Inferior parietal cortex (tissue), 1 donor: ENCODE results near the gene CDHR1.
"Not testable (repeated sequence)": the region's sequence is repeated elsewhere in the genome, so short reads cannot be mapped to it uniquely, and the experiment has no call there.

Experiments used
- DNase-seq: peaks from one replicate; pipeline ENCODE4 v3.0.0-alpha.2; 2016; ENCODE audit errors: extremely low spot score

Gene CDHR1

DNA sequence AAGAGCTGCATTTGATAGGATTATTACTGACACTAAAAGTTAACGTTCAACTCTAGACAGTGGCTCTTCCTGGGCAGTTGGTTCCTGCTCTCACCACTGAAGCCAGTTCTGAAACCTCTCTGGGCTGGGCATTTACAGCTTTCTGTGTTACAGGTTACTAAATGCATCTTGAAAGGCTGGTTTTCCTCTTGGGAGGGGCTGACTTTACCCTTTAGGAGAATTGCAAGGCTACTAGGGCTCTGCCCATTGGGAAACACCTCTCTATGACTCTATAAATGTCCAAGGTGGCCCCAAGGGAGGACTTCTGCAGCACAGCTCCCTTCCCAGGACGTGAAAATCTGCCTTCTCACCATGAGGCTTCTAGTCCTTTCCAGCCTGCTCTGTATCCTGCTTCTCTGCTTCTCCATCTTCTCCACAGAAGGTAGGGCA lies 20.8 kb upstream of the CDHR1 start, which contains the start of gene GPR15LG:
TSS of gene GPR15LG (plus strand) at position 301 of the 429 bp plus-strand sequence. CDS start at position 352, 51 bp downstream.
- DNase-seq = no peak

DNA sequence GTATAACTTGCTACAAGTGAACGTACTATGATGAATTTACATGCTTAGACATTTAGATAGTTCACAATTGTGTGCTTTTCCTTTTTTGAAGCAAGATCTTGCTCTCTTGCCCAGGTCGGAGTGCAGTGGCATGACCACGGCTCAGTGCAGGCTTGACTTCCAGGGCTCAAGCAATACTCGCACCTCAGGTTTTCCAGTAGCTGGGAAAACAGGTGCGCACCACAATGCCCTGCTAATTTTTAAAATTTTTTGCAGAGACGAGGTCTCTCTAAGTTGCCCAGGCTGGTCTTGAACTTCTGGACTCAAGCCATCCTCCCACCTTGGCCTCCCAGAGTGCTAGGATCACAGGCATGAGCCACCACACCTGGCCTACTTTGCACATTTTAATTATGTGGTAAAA lies 18.9 kb upstream of the CDHR1 start:
- DNase-seq = no peak

- DNase-seq = no peak
Measured at GRCh38 chr10:84176351-84176750, 18.0 kb upstream of the CDHR1 start.

- no peak for DNase-seq
Measured at GRCh38 chr10:84176836-84177474, 17.4 kb upstream of the CDHR1 start.

DNA sequence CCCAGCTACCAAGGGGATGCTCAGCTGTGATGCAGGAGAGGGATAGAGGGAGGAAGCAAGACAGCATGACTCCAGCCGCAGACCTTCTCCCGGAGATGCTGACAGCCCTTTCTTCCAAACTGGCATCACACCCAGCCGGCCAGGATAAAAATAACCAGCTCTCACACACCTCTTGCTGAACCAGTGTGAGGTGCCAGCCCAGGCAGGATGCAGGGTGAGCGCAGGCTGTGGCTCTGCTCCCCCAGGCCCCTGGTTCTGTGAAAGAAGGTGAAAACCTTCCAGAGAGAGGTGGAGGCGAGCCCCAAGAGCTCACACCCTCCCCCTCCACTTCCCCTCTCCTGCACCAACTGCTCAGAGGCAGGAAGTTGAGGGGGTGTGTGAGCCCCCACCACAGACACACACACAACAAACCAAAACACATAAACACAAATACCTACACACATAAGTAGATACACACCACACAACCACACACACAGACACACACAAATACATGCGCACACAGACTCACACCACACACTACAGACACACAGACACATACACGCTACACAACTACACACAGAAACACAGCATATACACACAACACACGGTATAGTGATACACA lies 16.7 kb upstream of the CDHR1 start:
- no peak for DNase-seq

- DNase-seq = no peak
Measured at GRCh38 chr10:84178160-84178609, 16.2 kb upstream of the CDHR1 start.

DNA sequence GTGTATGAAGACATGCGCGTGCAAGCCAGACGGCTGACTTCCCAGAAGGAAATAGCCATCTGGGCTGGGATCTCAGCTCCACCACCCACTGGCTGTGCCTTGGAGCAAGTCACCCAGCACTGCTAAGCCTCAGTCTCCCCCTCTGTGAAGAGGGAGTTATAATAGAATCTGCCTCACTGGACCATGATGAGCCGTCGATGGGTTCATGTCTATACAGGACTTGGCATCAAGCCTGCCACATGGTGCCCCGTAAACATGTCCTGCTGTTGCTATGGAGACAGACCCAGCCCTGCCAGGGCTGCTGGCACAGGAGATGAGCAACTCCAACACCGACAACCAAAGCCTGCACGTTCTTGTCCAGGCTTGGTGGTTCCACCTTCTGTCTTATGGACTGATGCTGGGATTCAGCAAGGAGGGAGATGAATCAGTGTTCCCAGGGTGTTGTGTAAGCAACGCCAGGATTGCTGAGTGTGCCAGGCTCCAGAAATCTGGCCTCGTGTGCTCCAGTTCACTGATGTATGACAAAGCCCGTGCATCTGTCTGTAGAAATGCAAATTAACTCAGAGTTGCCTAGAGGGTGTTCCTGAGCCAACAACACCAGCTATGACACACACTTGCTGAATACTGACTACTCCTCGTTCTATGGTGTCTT lies 15.2 kb upstream of the CDHR1 start:
- peak; percentile 59 for DNase-seq

- not testable (repeated sequence) for DNase-seq
Measured at GRCh38 chr10:84180386-84180785, 14.0 kb upstream of the CDHR1 start.

DNA sequence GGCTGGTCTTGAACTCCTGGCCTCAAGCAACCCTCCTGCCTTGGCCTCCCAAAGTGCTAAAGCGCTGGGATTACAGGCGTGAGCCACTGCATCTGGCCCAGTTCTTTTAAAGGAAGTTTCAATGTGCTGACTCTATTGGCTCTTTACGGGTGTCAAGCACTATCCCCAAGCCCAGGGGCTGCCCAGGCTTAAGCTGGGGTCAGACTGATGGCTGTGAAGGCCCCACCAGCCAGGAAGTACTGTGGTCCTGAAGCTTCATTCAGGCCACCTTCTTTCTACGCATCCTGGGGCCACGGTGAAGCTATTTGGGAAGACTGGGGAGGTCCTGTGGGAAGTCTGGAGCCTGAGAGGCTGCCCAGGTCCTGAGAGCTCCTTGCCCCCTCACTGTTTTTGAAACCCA lies 12.7 kb upstream of the CDHR1 start:
- DNase-seq = no peak

GRCh38 chr10:84184517-84184916 lies 9.8 kb upstream of the CDHR1 start:
- DNase-seq = no peak

- no peak for DNase-seq
Measured at GRCh38 chr10:84185526-84186175, 8.7 kb upstream of the CDHR1 start.

DNA sequence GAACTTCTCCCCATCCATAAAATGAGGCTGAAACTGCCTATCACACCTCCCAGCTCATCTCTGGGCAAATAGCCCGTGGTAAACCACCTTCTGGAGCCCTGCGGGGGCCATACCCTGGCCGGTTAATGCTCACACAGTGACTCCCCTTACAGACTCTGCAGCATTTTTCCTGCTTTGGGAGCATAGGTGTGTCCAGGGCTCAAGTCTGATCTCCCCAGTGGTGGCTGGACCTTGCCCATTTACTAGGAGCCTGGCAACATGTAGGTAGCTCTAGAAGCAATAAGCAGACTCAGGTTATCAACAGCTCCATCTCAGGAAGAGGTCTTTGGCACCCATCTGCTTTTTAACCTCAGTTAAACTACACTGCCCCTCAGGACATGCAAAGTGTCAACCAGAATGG lies 5.5 kb upstream of the CDHR1 start:
- DNase-seq = no peak

- DNase-seq = no peak
Measured at GRCh38 chr10:84190621-84191020, 3.7 kb upstream of the CDHR1 start.

- no peak for DNase-seq
Measured at GRCh38 chr10:84191106-84191505, 3.2 kb upstream of the CDHR1 start.

DNA sequence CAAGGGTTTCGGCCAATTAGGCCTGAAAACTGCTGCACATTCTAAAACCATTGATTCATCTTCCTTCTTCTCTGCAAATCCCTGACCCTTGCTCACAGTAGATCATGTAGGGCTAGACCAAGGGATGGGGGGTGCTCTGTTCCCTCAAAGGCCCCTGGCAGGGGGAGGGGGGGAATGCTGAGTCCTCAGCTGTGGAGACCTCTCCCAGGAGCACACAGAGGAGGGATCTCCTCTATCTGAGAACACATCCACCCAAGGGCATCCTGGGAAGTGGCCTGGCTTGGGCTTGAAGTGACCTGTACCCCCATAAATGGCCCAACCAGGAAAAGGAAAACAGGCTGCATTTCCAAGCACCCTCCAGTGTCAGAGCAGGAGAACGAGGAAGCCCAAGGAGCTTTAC lies 1.0 kb upstream of the CDHR1 start:
- DNase-seq = no peak

GRCh38 chr10:84193846-84194423 lies 402 bp upstream of the CDHR1 start:
- DNase-seq = no peak

- no peak for DNase-seq
Measured at GRCh38 chr10:84195044-84195830, 900 bp downstream of the CDHR1 start.

- DNase-seq = no peak
Measured at GRCh38 chr10:84196083-84196482, 1.7 kb downstream of the CDHR1 start.

DNA sequence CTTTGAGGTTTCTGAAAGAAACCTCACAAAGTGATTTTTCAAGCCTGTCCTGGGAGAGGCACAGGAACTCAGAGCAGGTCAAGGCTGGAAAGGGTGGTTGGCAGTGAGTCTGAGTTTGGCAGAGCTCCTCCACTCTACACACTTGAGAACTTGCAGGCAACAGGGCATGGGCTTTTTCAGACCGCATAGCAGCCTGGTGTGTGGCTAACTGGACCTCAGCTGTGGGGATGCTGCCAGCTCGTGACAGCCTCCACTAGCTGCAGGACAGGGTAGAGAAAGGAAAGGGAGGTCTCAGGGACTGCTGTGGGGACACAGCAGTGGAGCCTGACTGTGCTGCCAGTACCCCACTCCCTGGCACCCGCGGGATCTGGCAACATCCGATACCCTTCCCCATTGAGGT lies 2.6 kb downstream of the CDHR1 start:
- DNase-seq = no peak

- no peak for DNase-seq
Measured at GRCh38 chr10:84197643-84198042, 3.3 kb downstream of the CDHR1 start.

- no peak for DNase-seq
Measured at GRCh38 chr10:84198206-84198915, 4.0 kb downstream of the CDHR1 start.
